ENCODE data around the gene SAMD7.
A peak's percentile ranks its signal among the peaks of the same experiment; 100 is the strongest.

Gene SAMD7

GRCh38 chr3:169907944-169908343, 3.4 kb upstream of the SAMD7 start:
- no peak for DNase-seq (ENCODE audit: low spot score)

GRCh38 chr3:169913323-169913722, 2.0 kb downstream of the SAMD7 start:
- DNase-seq (ENCODE audit: low spot score), result no peak

- DNase-seq (ENCODE audit: low spot score), result no peak
These were observed 2.9 kb downstream of the SAMD7 start for GRCh38 chr3:169914321-169914720.

- DNase-seq (ENCODE audit: low spot score), result no peak
These were observed 11.8 kb downstream of the SAMD7 start for GRCh38 chr3:169923189-169923588.

GRCh38 chr3:169923831-169924230, 12.5 kb downstream of the SAMD7 start:
- DNase-seq (ENCODE audit: low spot score), result no peak

- no peak for DNase-seq (ENCODE audit: low spot score)
These were observed 18.6 kb downstream of the SAMD7 start for GRCh38 chr3:169929830-169930519.

GRCh38 chr3:169930843-169931242, 19.5 kb downstream of the SAMD7 start:
- DNase-seq (ENCODE audit: low spot score), result no peak

GRCh38 chr3:169931747-169932520, 20.6 kb downstream of the SAMD7 start:
- no peak for DNase-seq (ENCODE audit: low spot score)

- no peak for DNase-seq (ENCODE audit: low spot score)
These were observed 27.9 kb downstream of the SAMD7 start for GRCh38 chr3:169939320-169939719.

GRCh38 chr3:169939751-169940150, 28.4 kb downstream of the SAMD7 start:
- DNase-seq (ENCODE audit: low spot score), result no peak

- no peak for DNase-seq (ENCODE audit: low spot score)
These were observed 29.3 kb downstream of the SAMD7 start for GRCh38 chr3:169940470-169941181.

GRCh38 chr3:169945313-169945712, 33.9 kb downstream of the SAMD7 start:
- DNase-seq (ENCODE audit: low spot score), result no peak

GRCh38 chr3:169946336-169946735, 35.0 kb downstream of the SAMD7 start:
- DNase-seq (ENCODE audit: low spot score), result no peak

GRCh38 chr3:169948559-169949448, 37.4 kb downstream of the SAMD7 start:
- no peak for DNase-seq (ENCODE audit: low spot score)

- DNase-seq (ENCODE audit: low spot score), result no peak
These were observed 40.7 kb downstream of the SAMD7 start for GRCh38 chr3:169952045-169952444.

GRCh38 chr3:169953462-169954141, 42.2 kb downstream of the SAMD7 start:
- no peak for DNase-seq (ENCODE audit: low spot score)

- no peak for DNase-seq (ENCODE audit: low spot score)
These were observed 42.9 kb downstream of the SAMD7 start for GRCh38 chr3:169954142-169954756.

GRCh38 chr3:169955406-169955805, 44.0 kb downstream of the SAMD7 start:
- DNase-seq (ENCODE audit: low spot score), result no peak

GRCh38 chr3:169964176-169964575, 52.8 kb downstream of the SAMD7 start:
- no peak for DNase-seq (ENCODE audit: low spot score)

- DNase-seq (ENCODE audit: low spot score), result peak; percentile 16
These were observed 54.4 kb downstream of the SAMD7 start for GRCh38 chr3:169965562-169966427.

Data from HuH-7.5 (cell line).